H1 (cell line): Measurements from ENCODE around the gene EPHA4. TPM values are rescaled to one million over a fixed set of nuclear protein-coding genes. Genes with fewer than 3 reads are reported as not detected.

Source experiments
- HDAC2 ChIP-seq, 2 experiments: fragments of 300-600 bp in 1 of 2; sonication (generic) in 1 of 2; IDR thresholded peaks; 2 replicates each; pipeline ENCODE4 v1.6.1; 2011 to 2012; ENCODE audit warnings: low read depth in 2 of 2, low read length in 2 of 2, mild to moderate bottlenecking in 2 of 2, moderate library complexity in 2 of 2, borderline replicate concordance in 1 of 2, inconsistent platforms in 1 of 2
- KDM1A ChIP-seq: fragments of 200-600, 300-600 bp; sonication (generic); IDR thresholded peaks from 2 replicates; pipeline ENCODE4 v1.7.1; 2016; ENCODE audit warnings: mild to moderate bottlenecking, low read length, borderline replicate concordance
- polyA plus RNA-seq, 7 experiments: library from polyadenylated mRNA; depleted of rRNA in 3 of 7; stranded (reverse) in 5 of 7; unstranded in 2 of 7; fragments of >200 nt in 5 of 7; fragments of 200-250 nt in 2 of 7; gene quantifications; 1 replicate in 5 of 7; 2 replicates in 1 of 7; 4 replicates in 1 of 7; pipeline versions ENCODE4 v1.2.1 to v1.2.3, GENCODE V29; 2011 to 2013; ENCODE audit warnings: missing spikeins in 2 of 7, mixed read lengths in 2 of 7
- total RNA-seq: library from RNA; stranded (reverse); fragmentation: NEBNext Ultra II Directional; extraction: Animal tissue kit (Norgen Biotek cat#: 25700); gene quantifications from 2 replicates; pipeline ENCODE4 v1.2.1, GENCODE V29; 2021

The EPHA4 gene
- total and polyA plus RNA-seq, 2 of the 8 experiments (the other 6 are each of a cell fraction or from before 2014, with no cell fraction given): 4.3 to 5.7 TPM

GRCh38 chr2:221381928-221382488, 190.1 kb downstream of the EPHA4 start (continued):
- TF ChIP-seq HDAC2 (IDR thresholded peaks at IDR 0.05; ENCODE audit: borderline replicate concordance in 1 of 2, low read depth in 2 of 2, low read length in 2 of 2) (no peak), KDM1A (no peak)
